ENCODE measurements around the gene ASAP3.
"Not testable (repeated sequence)": the region's sequence is repeated elsewhere in the genome, so short reads cannot be mapped to it uniquely, and the experiment has no call there.

Gene ASAP3

GRCh38 chr1:23394181-23394580, 89.8 kb downstream of the ASAP3 start:
- DNase-seq: peak; percentile 97

- peak; percentile 88 for DNase-seq
Measured at GRCh38 chr1:23393706-23394105, 90.3 kb downstream of the ASAP3 start.

GRCh38 chr1:23392125-23392855, 91.7 kb downstream of the ASAP3 start:
- no peak for DNase-seq

GRCh38 chr1:23389837-23390321, 94.1 kb downstream of the ASAP3 start:
- no peak for DNase-seq

GRCh38 chr1:23387494-23387893, 96.5 kb downstream of the ASAP3 start:
- DNase-seq: no peak

- no peak for DNase-seq
Measured at GRCh38 chr1:23385119-23385621, 98.8 kb downstream of the ASAP3 start.

- peak; percentile 76 for DNase-seq
Measured at GRCh38 chr1:23384312-23385058, 99.5 kb downstream of the ASAP3 start.

- no peak for DNase-seq
Measured at GRCh38 chr1:23383577-23384311, 100.2 kb downstream of the ASAP3 start.

- no peak for DNase-seq
Measured at GRCh38 chr1:23381233-23381885, 102.6 kb downstream of the ASAP3 start.

- no peak for DNase-seq
Measured at GRCh38 chr1:23380719-23381118, 103.3 kb downstream of the ASAP3 start.

GRCh38 chr1:23380236-23380635, 103.7 kb downstream of the ASAP3 start:
- not testable (repeated sequence) for DNase-seq

Data from HCEC 1CT (cell line).